PC-9 (cell line): Measurements from ENCODE around the gene PITPNC1. TPM values are rescaled to one million over a fixed set of nuclear protein-coding genes. Genes with fewer than 3 reads are reported as not detected.

Experiments
- BruUV-seq: library from RNA; stranded (reverse); fragments of 400-500 nt; replicated peaks from 2 replicates; lab custom pipeline; 2021; lab: Mats Ljungman, UMichigan
- CTCF ChIA-PET: fragments of 300-600 bp; sonication (Branson Sonifier 250); formaldehyde crosslinking; loops from one replicate; lab custom pipeline; 2022; ENCODE audit warnings: antibody characterized with exemption; lab: Charles Lee
- POLR2A ChIA-PET: fragments of 300-600 bp; sonication (Branson Sonifier 250); formaldehyde crosslinking; loops from one replicate; lab custom pipeline; 2022; ENCODE audit warnings: antibody characterized with exemption; ENCODE audit not compliant: unreplicated experiment; lab: Charles Lee
- DNase-seq, 2 experiments: peaks; one replicate each; pipeline versions ENCODE4 v3.0.0 to v3.0.0-alpha.2; 2015 to 2022; ENCODE audit warnings: mixed read lengths in 1 of 2
- H2AFZ ChIP-seq: fragments of 200-600 bp; sonication (generic); 2 replicates; pipeline ENCODE4 v1.8.1; 2017; ENCODE audit warnings: antibody characterized with exemption
- H3F3A ChIP-seq: fragments of 200-600 bp; sonication (generic); 2 replicates; pipeline ENCODE4 v1.8.1; 2017; ENCODE audit warnings: antibody characterized with exemption, mild to moderate bottlenecking, low read depth; ENCODE audit not compliant: insufficient read depth
- H3K27ac ChIP-seq: fragments of 200-600 bp; sonication (generic); 2 replicates; pipeline ENCODE4 v1.6.1; 2016; ENCODE audit warnings: mixed run types
- H3K27me3 ChIP-seq: fragments of 200-600 bp; sonication (generic); 2 replicates; pipeline ENCODE4 v1.6.1; 2016; ENCODE audit warnings: low read depth, mixed run types; ENCODE audit not compliant: insufficient read depth
- H3K36me3 ChIP-seq: fragments of 200-600 bp; sonication (generic); 2 replicates; pipeline ENCODE4 v1.6.1; 2016; ENCODE audit warnings: low read depth, mixed run types
- H3K4me1 ChIP-seq: fragments of 200-600 bp; sonication (generic); replicated peaks from 2 replicates; pipeline ENCODE4 v1.6.1; 2016; ENCODE audit warnings: mixed run types; ENCODE audit not compliant: insufficient read depth
- H3K4me2 ChIP-seq: fragments of 200-600 bp; sonication (generic); 2 replicates; pipeline ENCODE4 v1.6.1; 2017; ENCODE audit warnings: mixed run types
- H3K4me3 ChIP-seq: fragments of 200-600 bp; sonication (generic); 2 replicates; pipeline ENCODE4 v1.6.1; 2016; ENCODE audit warnings: mixed run types
- H3K79me2 ChIP-seq: fragments of 200-600 bp; sonication (generic); 2 replicates; pipeline ENCODE4 v1.6.1; 2017; ENCODE audit warnings: low read depth, mixed run types
- H3K9me2 ChIP-seq: fragments of 200-600 bp; sonication (generic); 2 replicates; pipeline ENCODE4 v1.8.1; 2017; ENCODE audit warnings: mild to moderate bottlenecking; ENCODE audit not compliant: insufficient read depth
- H3K9me3 ChIP-seq: fragments of 200-600 bp; sonication (generic); 2 replicates; pipeline ENCODE4 v1.8.1; 2016; ENCODE audit warnings: low read depth; ENCODE audit not compliant: insufficient read depth
- H4K20me1 ChIP-seq: fragments of 200-600 bp; sonication (generic); 2 replicates; pipeline ENCODE4 v1.8.1; 2017; ENCODE audit not compliant: insufficient read depth
- CTCF ChIP-seq: fragments of 200-600 bp; sonication (generic); conservative IDR thresholded peaks from 2 replicates; pipeline ENCODE4 v1.6.1; 2017; ENCODE audit warnings: mixed run types, antibody characterized with exemption, mild to moderate bottlenecking, moderate library complexity
- EZH2 ChIP-seq: fragments of 200-600 bp; sonication (generic); IDR thresholded peaks from 2 replicates; pipeline ENCODE4 v1.8.0; 2017; ENCODE audit warnings: antibody characterized with exemption, low read depth
- intact Hi-C: fragments of 100-400 bp; cut with micrococcal nuclease; formaldehyde crosslinking; loops from one replicate; pipeline ENCODE4 v1.10.0; 2022; ENCODE audit not compliant: unreplicated experiment
- total RNA-seq: library from RNA; stranded (reverse); gene quantifications from 2 replicates; pipeline ENCODE4 v1.2.3, GENCODE V29; 2021

The PITPNC1 gene
- total RNA-seq, 1 experiment from 2014 or later, result 6.0 TPM

DNA sequence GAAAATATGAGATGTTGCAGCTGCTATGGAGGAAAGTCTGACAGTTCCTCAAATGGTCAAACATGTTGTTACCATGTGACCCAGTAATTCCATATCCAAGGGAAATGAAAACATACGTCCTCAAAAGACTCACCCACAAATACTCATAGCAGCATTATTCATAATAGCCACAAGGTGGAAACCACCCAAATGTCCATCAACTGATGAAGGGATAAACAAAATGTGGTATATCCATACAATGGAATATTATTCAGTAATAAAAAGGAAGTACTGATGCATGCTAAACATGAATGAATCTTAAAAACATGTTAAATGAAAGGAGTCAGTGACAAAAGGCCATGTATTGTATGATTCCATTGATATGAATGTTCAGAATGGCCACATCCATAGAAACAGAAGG lies 140.2 kb downstream of the PITPNC1 start:
- no peak overlapping the region for H3K27ac ChIP-seq
- H3K27me3 ChIP-seq, result no peaks in the 10 kb centered on the region
- H4K20me1 ChIP-seq, result no peaks in the 10 kb centered on the region
- H3K36me3 ChIP-seq, result no peaks in the 10 kb centered on the region
- ChIA-PET POLR2A (no interaction called here), CTCF (no interaction called here)
- no peak overlapping the region for H3K4me2 ChIP-seq
- BruUV-seq, result no TSS peak
- DNase-seq, result no peak
- H3K9me2 ChIP-seq, result no peaks in the 10 kb centered on the region
- TF ChIP-seq CTCF (no peak), EZH2 (no peak)
- no peak overlapping the region for H3K4me3 ChIP-seq
- no peaks in the 10 kb centered on the region for H3K9me3 ChIP-seq
- H3K79me2 ChIP-seq, result no peaks in the 10 kb centered on the region
- no peaks in the 10 kb centered on the region for H3F3A ChIP-seq
- intact Hi-C loops, result no loop called here
- no peak overlapping the region for H2AFZ ChIP-seq
- H3K4me1 ChIP-seq, result no peaks in the 10 kb centered on the region

DNA sequence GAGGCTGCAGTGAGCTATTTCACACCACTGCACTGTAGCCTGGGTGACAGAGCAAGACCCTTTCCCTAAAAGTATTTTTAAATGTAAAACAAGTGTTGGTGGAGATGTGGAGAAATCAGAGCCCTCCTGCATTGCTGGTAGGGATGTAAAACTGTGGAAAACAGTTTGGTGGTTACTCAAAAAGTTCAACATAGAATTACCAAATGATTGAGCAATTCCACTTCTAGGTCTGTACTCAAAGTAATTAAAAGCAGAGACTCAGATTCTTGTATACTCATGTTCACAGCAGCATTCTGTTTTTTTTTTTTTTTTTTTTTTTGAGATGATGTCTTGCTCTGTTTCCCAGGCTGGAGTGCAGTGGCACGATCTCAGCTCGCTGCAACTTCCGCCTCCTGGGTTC lies 141.8 kb downstream of the PITPNC1 start:
- Histone ChIP-seq H4K20me1 (no peaks in the 10 kb centered on the region), H3K27ac (no peak overlapping the region), H3F3A (no peaks in the 10 kb centered on the region), H3K4me1 (no peaks in the 10 kb centered on the region), H3K4me3 (no peak overlapping the region), H2AFZ (no peak overlapping the region), H3K36me3 (no peaks in the 10 kb centered on the region), H3K9me3 (no peaks in the 10 kb centered on the region), H3K79me2 (no peaks in the 10 kb centered on the region), H3K4me2 (no peak overlapping the region), H3K9me2 (no peaks in the 10 kb centered on the region), H3K27me3 (no peaks in the 10 kb centered on the region)
- no TSS peak for BruUV-seq
- intact Hi-C loops, result no loop called here
- POLR2A ChIA-PET, result interaction anchor here (0.6 kb wide), 1 partner anchor 1537 kb away, joined by 5 read pairs; no protein-coding TSS in a partner anchor
- DNase-seq, result no peak
- no peak for TF ChIP-seq EZH2
- no peak for TF ChIP-seq CTCF
- CTCF ChIA-PET, result no interaction called here

GRCh38 chr17:67519801-67520251 lies 142.7 kb downstream of the PITPNC1 start:
- H3K9me3 ChIP-seq, result no peaks in the 10 kb centered on the region
- CTCF ChIA-PET, result no interaction called here
- no TSS peak for BruUV-seq

More at GRCh38 chr17:67519801-67520251, 142.7 kb downstream of the PITPNC1 start:
- Histone ChIP-seq H3K36me3 (no peaks in the 10 kb centered on the region), H3K9me2 (no peaks in the 10 kb centered on the region), H3K27me3 (no peaks in the 10 kb centered on the region), H3F3A (no peaks in the 10 kb centered on the region), H3K4me3 (no peak overlapping the region), H3K27ac (no peak overlapping the region), H2AFZ (no peak overlapping the region), H4K20me1 (no peaks in the 10 kb centered on the region), H3K4me1 (no peaks in the 10 kb centered on the region), H3K4me2 (no peak overlapping the region), H3K79me2 (no peaks in the 10 kb centered on the region)
- no peak for DNase-seq
- intact Hi-C loops, result no loop called here
- POLR2A ChIA-PET, result no interaction called here
- no peak for TF ChIP-seq CTCF
- TF ChIP-seq EZH2, result no peak
